T-helper 2 cell treated with Interferon-gamma antibody and Interleukin-4, amounts not matched to agents 100 ng/mL and 5 ng/mL, for 36 hours (primary cell): ENCODE data around the gene RHBDF1. TPM values are rescaled to one million over a fixed set of nuclear protein-coding genes. Genes with fewer than 3 reads are reported as not detected.

Experiments used
- intact Hi-C: fragments of 100-400 bp; cut with micrococcal nuclease; formaldehyde crosslinking; loops from one replicate; pipeline ENCODE4 v1.15.1; 2023
- total RNA-seq: library from RNA; stranded (reverse); gene quantifications from 2 replicates; pipeline ENCODE4 v1.2.3, GENCODE V29; 2022

RHBDF1 gene
- total RNA-seq, 1 donor from 2014 or later, result not detected

GRCh38 chr16:92431-93339 is 20.3 kb upstream of the RHBDF1 start:
- intact Hi-C loops, result no loop called here

- intact Hi-C loops, result no loop called here
These were observed 19.1 kb upstream of the RHBDF1 start for GRCh38 chr16:91484-91883.

- intact Hi-C loops, result no loop called here
These were observed 17.2 kb upstream of the RHBDF1 start for GRCh38 chr16:89391-90302.

GRCh38 chr16:88613-89012 is 16.2 kb upstream of the RHBDF1 start:
- intact Hi-C loops, result no loop called here

GRCh38 chr16:86483-86952 is 14.1 kb upstream of the RHBDF1 start:
- intact Hi-C loops, result no loop called here

- intact Hi-C loops, result no loop called here
These were observed 13.4 kb upstream of the RHBDF1 start for GRCh38 chr16:85865-86264.

GRCh38 chr16:85407-85782 is 13.0 kb upstream of the RHBDF1 start:
- intact Hi-C loops, result no loop called here

GRCh38 chr16:84718-85406 is 12.4 kb upstream of the RHBDF1 start:
- intact Hi-C loops, result no loop called here

GRCh38 chr16:83781-84615 is 11.6 kb upstream of the RHBDF1 start:
- intact Hi-C loops, result no loop called here

- intact Hi-C loops, result no loop called here
These were observed 10.7 kb upstream of the RHBDF1 start for GRCh38 chr16:83060-83603.

GRCh38 chr16:79151-80054 is 7.0 kb upstream of the RHBDF1 start:
- intact Hi-C loops, result no loop called here

- intact Hi-C loops, result loop anchor here (1.0 kb wide), 1 partner anchor 13 kb away; no protein-coding TSS in a partner anchor
These were observed 6.2 kb upstream of the RHBDF1 start for GRCh38 chr16:78444-79150.

GRCh38 chr16:77807-78443 is 5.5 kb upstream of the RHBDF1 start, which contains the start of gene MPG:
TSS of gene MPG (plus strand) at chr16:78225. CDS start at chr16:78310, 85 bp downstream.
- intact Hi-C loops, result loop anchor here (1.0 kb wide), 1 partner anchor 13 kb away; no protein-coding TSS in a partner anchor

GRCh38 chr16:77273-77806 is 4.9 kb upstream of the RHBDF1 start:
- intact Hi-C loops, result no loop called here

GRCh38 chr16:76535-77272 is 4.3 kb upstream of the RHBDF1 start:
- intact Hi-C loops, result no loop called here

- intact Hi-C loops, result no loop called here
These were observed 3.4 kb upstream of the RHBDF1 start for GRCh38 chr16:75580-76501.
